Stimulated activated CD8-positive, alpha-beta memory T cell treated with anti-CD3 and anti-CD28 coated beads, Interleukin-15, amount 100 ng/mL, for 4 hours (primary cell): ENCODE measurements around the gene POSTN.
"Not testable (repeated sequence)": the region's sequence is repeated elsewhere in the genome, so short reads cannot be mapped to it uniquely, and the experiment has no call there.

Source experiments
- DNase-seq, 2 donors: peaks; one replicate each; pipeline ENCODE4 v3.0.0-alpha.2; 2020; ENCODE audit warnings: low read depth in 2 of 2

POSTN gene

DNA sequence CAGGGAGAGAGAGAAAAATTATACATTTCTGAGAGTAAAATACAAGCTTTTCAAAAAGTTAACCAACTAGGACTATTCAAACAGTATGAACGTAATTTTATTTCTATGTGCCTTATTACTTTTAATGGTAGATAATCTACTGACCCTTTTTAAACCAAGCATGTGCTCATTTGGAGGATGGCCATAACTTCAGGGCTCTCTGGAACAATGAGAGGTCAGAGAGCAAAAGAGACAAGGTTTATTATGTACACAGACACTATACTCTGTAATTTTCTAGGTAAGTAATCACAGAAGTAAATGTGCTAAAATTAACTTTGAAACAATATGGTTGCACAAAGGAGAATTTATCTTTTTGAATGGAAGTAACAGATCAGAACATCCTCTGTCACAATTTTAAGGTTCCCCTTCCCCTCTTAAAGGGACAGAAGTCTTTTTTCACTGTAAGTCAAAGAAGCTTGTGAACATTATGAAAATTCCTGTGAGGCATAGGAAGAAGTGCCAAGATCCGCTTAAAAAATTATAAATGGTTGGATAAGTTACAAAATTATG lies 1.0 kb downstream of the POSTN start:
- DNase-seq, result no peak

DNA sequence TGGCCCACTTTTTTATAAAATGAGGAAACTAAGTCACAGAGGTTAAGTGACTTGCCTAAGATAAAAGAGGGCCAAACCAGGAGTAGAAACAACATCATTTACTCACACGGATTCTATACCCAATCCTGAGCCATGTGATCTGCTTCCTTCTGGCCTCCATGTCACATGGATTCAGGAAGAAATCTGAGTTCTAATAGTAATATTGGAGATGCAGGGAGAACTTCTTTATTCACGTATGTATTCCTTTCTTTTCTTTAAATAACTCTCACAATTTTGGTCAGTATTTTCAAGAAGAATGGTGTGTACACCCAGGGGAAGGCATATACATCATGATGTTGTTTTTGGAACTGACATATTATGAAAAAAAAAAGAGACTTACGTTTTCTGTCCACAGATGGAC lies 1.8 kb downstream of the POSTN start:
- DNase-seq, result no peak

DNA sequence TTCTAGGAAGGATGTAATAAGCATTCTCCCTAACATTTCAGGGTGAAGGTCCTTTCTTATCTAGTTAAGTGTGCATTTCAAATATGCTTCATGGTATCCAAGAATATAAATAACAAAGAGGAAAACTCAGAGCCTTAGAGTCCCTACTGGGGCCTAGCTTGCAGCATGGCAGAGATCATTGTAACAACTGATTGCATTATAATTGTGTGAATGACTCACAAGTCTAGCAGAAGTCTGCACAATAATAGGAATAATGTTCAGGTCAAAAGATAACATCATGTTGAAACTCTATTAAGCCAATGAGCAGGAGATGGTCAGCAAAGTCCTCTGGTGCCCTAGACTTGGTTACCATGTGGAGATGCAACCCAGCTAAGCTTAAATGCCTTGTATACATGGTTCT lies 3.4 kb downstream of the POSTN start:
- DNase-seq, result no peak

DNA sequence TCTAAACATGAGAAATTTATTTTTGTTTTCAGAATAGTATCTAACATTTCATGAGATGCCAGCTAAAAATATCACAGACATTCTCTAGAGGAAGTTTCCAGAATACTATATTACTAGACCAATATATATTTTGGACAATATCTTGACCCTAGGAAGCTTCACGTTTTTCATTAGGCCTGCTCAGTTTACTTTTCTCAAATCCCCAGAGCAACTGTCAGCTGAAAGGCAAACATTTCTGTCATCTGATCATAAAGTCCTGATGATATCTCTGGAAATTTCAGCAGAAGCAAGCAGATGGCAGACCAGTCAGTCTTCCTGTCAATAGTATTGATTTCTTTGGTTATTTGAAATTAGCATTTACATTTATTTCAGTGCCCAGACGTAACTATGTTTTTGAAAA lies 4.0 kb downstream of the POSTN start:
- DNase-seq, result no peak

DNA sequence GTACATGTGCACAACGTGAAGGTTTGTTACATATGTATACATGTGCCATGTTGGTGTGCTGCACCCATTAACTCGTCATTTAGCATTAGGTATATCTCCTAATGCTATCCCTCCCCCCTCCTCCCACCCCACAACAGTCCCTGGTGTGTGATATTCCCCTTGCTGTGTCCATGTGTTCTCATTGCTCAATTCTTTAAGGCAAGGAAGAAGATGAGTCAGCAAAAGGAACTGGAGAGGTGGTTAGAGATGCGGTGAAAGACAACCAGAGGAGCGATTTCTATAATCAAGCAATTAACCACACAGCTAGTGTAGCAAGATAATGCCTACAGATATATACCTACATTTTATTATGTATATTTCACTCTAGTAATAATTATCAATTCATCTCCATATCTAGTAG lies 9.2 kb downstream of the POSTN start:
- DNase-seq, result not testable (repeated sequence)

DNA sequence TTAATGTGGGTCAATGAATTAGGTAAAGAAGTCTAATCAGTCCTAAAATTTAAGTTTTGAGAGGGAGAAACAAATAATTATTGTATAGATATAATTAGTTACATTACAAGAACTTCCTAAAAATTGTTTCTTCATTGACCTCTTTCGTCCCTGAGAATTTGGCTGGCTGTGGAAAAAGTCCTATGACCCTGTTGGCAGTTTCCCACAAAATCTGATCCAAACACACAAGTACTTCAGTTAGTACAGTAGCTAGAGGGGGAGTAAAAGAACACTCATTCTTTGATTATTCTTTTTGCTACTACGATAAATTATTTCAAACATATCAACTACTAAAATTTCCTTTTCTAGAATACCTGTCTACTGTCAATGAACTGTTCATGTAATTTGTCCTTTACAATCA lies 11.3 kb downstream of the POSTN start:
- no peak for DNase-seq

DNA sequence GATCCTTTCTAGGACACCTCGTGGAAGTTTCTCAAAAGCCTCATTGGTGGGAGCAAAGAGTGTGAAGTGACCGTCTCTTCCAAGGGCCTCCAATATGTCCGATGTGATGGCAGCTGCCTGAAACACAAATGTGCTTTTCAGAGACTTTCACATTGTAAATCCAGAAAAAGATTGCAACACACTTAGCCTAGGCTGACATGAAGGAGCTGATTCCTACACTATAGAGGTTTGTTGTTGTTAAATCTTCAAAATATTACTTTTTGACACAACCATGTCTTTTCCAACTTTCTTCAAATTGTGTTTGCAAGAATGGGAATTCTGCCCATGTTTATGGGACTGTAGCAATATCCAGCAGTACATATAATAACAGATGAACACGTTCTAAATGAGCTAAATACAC lies 12.4 kb downstream of the POSTN start:
- DNase-seq, result no peak

DNA sequence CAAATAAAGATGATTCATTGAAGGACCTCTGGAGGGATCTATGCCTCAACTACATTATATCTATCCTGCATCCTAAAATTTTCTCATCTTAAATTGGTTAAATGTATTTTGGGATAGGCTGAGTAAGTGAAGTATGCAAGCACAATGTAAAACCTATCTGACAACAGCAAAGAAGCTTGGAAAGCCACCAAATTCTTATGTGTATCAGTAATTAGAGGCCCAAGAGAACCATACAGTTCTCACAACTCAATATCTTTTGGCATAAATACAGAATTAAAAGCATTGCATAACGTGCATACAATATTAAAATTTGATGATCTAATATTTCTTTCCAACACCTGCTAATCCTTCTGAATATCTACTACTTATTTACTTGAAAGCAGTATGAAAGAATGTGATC lies 13.0 kb downstream of the POSTN start:
- no peak for DNase-seq

DNA sequence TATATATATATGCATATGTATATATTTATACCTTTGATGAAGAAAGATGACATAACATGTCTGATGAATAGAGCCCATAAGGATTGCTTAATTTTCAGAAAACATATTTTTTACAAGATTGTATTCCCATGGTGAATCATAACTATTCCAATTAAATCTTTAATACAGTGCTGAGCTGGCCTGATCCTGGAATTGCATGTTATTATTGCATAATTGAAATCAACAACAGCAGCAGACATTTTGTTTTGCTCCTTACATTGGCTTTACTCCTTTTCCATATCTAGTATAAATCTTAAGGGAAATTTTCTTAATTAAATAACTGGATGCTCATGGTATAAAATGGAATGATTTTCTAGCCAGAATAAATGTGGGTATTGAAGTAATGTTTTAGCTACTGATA lies 22.0 kb downstream of the POSTN start:
- DNase-seq, result no peak

DNA sequence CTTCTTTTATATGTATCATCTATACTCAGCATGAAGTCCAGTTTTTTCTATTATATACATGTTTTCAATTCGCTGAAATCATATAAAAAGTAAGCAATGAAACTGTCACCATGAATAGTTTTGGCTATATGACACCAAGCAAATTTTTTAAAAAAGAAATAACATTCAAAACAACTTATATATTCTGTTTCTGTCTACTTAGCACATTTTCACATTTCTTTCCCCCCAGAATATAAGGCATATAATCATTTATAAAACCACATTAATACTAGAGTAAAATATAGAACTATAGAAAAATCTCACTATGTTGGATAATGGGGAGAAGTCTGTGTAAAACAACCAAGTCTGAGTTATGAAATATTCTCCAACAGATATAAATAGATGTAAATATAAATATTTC lies 33.1 kb downstream of the POSTN start:
- DNase-seq, result no peak

DNA sequence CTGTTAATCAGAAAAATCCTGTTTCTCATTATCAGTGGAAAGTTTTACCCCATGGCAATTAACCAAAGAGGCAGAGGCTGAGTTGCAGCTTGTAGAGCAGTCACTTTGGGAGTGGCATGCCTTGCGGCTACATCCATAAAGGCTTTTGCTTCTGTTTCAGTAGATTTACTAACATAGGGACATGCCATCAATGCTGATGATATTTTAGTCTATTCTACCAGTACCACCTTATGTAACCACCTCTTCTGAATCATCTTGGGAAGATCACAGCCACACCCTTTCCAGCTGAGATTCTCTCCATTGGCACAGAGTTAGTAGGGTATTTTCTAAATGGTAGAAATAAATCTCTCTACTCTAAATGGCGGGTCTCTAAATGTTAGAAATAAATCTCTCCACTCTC lies 37.5 kb downstream of the POSTN start:
- no peak for DNase-seq

DNA sequence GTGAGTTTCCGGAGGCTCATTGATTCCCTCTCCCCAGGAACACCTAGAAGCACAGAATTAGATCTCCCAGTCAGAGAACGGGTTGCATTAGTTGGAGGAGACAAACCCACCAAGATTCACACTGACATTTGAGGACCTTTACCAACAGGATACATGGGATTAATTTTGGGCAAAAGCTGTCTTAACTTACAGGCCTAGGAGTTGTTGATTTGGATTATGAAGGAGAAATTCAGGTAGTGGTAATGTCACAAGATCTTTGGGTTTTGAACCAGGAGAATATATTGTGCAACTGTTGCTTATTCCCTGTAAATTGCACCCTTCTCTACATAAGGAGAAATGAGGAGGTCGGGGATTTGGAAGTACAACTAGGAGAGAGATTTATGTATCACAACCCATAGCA lies 38.0 kb downstream of the POSTN start:
- no peak for DNase-seq

DNA sequence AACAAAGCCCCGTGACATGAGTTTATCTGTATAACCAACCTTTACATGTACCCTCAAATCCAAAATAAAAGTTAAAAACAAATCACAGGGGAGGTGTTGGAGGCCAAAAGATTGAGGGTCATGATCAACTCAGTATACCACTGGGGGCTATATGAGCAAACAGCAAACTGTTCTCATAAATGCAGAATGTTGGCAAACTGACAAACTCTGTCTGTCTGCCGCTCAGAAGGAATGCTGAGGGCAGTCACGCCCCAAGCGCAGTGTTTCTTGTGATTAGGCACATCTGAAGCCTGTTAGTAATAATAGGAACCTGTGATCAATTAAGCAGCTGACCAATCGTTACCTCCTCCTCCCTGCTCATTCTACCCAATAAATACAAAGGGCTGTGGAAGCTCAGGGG lies 39.8 kb downstream of the POSTN start:
- DNase-seq, result not testable (repeated sequence)

DNA sequence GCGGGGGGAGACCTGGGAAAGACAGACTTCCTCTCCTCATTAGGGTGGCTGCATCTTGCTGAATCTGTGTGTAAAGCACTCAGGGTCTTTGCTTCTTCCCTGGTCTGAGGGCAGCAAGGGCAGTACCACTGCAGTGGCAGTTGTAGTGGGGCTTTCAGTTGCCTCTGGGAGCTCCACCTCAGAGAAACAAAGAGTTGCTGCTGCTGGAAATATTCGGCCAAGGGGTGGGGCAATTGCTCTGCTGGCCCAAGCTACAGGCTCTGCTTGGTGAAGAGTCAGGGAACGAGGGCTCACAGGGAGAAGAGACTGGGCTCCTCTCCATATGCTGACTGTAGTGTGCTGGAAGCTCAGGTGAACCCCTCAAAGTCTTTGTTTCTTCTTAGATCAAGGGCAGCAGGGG lies 52.5 kb downstream of the POSTN start:
- DNase-seq, result no peak

DNA sequence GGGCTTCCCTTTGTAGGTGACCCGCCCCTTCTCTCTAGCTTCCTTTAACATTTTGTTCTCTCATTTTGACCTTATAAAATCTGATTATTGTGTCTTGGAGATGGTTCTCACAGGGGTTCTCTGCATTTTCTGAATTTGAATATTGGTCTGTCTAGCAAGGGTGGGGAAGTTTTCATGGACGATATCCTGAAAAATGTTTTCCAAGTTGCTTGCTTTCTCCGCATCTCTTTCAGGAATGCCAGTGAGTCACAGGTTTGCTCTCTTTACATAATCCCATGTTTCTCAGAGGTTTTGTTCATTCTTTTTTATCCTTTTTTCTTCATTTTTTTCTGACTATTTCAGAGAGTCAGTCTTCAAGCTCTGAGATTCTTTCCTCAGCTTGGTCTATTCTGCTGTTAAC lies 53.6 kb downstream of the POSTN start:
- DNase-seq, result no peak

DNA sequence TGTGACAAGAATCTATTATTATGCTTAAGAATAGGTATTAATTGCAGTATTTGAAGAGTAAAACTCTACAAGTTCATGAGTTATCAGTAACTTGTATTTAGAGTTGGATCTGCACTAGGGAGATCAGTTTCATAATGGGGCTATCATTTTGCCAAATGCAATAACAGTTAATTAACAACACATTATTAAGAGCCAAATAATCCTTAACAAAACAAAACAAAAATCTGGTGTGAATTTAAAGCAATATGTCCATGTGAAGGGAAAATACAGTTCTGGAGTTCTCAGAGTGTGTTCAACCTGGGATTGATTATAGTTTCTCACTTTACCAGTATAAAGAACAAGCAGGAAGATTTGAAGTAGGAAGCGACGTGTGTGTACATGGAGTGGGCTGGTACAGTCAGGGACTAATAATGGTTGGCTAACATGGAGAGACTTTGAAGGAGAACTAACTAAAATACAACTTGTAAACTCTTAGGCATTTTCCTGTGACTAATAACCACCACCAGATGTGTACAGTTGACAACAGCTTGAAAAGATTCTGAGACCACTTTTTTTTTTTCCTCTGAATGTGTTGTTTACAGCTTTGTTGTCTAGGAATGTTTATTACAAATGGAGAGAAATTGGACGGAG lies 58.5 kb downstream of the POSTN start:
- no peak for DNase-seq

DNA sequence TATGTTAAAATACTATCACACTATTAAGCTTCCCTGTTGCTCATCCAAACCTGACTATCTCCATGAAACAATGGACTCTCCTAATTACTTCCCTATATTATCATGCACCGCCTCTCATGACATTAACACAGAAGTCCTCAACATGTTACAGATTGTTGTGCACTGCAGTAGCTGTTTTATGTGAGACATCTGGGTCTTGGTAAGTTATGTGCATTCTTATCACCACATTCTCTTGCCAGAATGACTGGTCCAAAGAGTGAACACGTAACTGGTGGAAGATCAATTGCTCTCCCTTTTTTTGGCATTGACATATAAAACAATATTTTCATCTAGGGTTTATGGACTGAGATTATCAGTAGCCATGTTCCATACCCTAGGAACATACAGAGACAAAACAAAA lies 59.4 kb downstream of the POSTN start:
- no peak for DNase-seq

DNA sequence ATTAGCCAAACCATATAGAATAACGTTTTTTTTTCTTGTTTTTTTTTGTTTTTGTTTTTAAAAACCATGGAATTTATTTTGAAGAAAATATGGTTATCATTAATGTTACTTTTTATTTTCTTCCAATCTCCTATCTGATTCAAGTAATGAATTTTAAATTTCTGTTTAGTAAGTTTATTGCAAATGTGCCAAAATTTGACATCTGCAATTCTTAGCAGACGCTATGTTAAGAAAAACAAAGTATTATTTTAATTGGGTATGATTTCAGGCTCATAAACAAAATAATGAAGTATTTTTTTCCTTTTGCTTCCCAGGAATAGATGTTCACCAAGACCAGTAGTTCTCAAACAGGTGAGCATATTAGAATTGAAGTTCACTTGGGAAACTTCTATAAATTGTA lies 63.1 kb downstream of the POSTN start:
- no peak for DNase-seq

DNA sequence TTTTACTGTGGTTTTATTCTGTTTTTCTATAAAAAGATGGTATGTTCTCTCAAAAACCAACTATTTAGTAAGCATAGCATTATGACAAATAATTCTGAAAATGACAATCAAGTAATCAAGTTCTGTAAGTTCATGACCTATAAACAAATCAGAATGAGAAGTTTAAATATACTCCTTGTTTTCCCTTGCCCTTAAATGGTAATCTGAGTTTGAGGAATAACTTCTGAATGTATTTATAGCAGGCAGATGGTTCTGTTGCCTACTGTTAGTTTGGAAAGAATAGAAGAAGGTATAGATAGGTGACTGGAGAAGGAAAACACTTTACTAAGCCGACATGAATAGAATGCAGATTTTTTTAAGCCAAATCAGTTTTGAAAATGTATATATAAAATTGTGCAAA lies 63.9 kb downstream of the POSTN start:
- no peak for DNase-seq

DNA sequence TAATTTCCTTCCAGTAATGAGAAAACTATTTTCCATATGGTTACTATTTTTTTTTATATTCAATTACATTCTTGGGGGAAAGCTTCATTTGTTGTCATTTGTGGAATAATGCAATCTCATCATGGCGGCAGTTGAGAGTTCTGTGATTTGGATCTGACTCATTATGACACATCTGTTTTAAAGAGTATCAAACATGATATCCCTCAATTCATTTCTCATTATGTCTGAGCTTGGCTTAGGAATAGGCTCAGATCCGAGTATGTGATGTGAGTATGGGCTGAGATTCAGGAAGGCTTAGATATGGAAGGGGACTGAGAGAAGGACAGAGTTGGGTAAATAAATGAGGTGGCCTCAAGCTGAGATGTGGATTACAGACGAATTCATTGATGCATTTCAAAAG lies 64.4 kb downstream of the POSTN start:
- DNase-seq, result no peak

DNA sequence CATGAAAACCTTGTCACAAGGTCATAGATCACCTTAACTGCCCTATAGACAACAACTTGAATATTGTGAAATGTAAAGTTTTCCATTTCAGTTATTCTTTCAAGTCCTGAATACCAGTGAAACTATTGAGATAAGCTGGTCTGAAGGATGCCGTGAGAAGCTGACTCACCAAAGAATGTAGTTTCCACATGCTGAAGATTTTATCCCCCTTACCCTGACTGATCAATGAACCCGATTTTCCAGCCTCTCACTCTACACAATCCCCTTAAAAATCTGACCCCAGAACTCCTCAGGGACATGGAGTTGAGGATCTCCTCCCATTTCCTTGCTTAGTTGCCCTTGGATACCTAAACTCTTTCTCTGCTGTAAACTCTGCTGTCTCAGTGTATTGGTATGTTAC lies 67.5 kb downstream of the POSTN start:
- DNase-seq, result no peak

DNA sequence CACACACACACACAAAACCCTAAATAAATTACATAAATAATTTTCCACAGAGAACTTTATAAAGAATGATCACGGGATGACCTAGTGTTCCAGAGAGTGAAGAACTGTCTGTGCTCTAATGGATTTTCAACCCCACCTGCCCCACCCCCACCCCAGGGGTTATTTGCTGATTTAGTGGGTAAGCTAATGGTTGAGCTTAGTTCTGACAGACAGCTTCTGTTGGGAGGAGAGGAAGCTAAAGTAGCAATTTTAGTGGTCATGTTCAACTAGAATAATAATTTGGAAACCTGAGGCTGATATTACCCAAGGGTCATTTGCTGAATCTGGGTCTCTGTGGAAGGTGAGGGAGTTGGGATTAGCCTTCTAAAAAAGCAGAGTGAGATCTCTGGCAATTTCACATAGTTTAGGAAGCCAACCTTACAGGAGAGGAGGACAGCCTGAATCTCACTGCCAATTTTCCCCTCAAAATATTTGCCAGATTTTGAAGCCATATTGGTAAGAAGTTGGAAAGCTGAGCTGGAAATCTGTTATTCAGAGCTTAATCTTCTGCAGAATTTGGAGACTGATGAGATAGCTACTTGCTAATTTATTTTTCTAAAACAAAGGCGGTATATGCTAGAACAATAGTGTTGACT lies 68.7 kb downstream of the POSTN start:
- no peak for DNase-seq

DNA sequence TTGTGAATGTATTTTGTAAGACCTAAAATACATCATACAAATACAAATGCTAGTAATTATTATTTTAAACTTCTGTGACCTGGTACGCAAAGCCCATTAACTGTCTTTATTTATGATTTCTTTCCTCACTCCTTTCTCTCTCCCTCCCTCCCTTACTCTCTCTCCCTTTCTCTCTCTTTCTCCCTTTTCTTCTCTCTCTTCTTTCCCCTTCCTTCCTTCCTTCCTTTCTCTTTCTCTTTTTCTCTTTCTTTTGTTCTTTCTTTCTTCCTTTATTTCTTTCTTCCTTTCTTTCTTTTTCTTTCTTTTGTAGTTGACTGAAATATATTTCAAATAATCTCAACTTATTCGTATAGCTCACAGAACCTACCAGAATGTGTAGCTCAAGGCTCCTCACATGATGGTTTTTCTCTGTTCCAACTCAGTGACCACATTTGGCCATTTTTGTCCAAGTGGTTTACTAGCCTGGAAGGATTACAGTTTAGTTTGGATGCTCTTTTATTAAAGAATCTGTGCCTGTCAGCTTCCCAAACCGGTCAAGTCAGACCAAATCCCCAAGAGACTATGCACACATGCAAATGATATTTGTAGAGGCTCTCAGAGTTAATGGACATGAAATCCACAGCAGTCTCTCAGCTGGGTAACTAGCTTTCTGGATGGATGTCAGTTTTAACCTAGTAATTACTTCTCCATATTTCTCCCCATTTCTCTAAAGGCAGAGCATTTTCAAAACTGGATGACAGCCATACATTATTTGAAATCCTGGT lies 71.7 kb downstream of the POSTN start:
- no peak for DNase-seq
